GM23248 (cell line): ENCODE measurements around the gene GSTM5. TPM values are rescaled to one million over a fixed set of nuclear protein-coding genes. Genes with fewer than 3 reads are reported as not detected.
"Not testable (repeated sequence)": the region's sequence is repeated elsewhere in the genome, so short reads cannot be mapped to it uniquely, and the experiment has no call there.

Source experiments
- DNase-seq: peaks from one replicate; pipeline ENCODE4 v3.0.0-alpha.2; 2015
- H2AFZ ChIP-seq: fragments of 200-600 bp; sonication (generic); 2 replicates; pipeline ENCODE4 v1.6.1; 2016; ENCODE audit warnings: antibody characterized with exemption
- H3F3A ChIP-seq: fragments of 200-600 bp; sonication (generic); 2 replicates; pipeline ENCODE4 v1.6.1; 2016; ENCODE audit warnings: mild to moderate bottlenecking, antibody characterized with exemption, mixed run types; ENCODE audit not compliant: insufficient read depth
- H3K27ac ChIP-seq: fragments of 200-600 bp; sonication (generic); 2 replicates; pipeline ENCODE4 v1.5.1; 2016; ENCODE audit warnings: mild to moderate bottlenecking
- H3K27me3 ChIP-seq: fragments of 200-600 bp; sonication (generic); replicated peaks from 2 replicates; pipeline ENCODE4 v1.6.1; 2016; ENCODE audit warnings: mild to moderate bottlenecking; ENCODE audit not compliant: insufficient read depth
- H3K36me3 ChIP-seq: fragments of 200-600 bp; sonication (generic); 2 replicates; pipeline ENCODE4 v1.6.1; 2016; ENCODE audit warnings: low read depth, mild to moderate bottlenecking
- H3K4me1 ChIP-seq: fragments of 200-600 bp; sonication (generic); 2 replicates; pipeline ENCODE4 v1.6.1; 2016; ENCODE audit warnings: mild to moderate bottlenecking; ENCODE audit not compliant: insufficient read depth
- H3K4me2 ChIP-seq: fragments of 200-600 bp; sonication (generic); one replicate; pipeline ENCODE4 v1.6.1; 2016; ENCODE audit warnings: mild to moderate bottlenecking; ENCODE audit not compliant: unreplicated experiment
- H3K4me3 ChIP-seq: fragments of 200-600 bp; sonication (generic); 2 replicates; pipeline ENCODE4 v1.5.1; 2016; ENCODE audit warnings: mild to moderate bottlenecking
- H3K79me2 ChIP-seq: fragments of 200-600 bp; sonication (generic); 2 replicates; pipeline ENCODE4 v1.6.1; 2016; ENCODE audit warnings: mild to moderate bottlenecking; ENCODE audit not compliant: insufficient read depth
- H3K9ac ChIP-seq: fragments of 200-600 bp; sonication (generic); 2 replicates; pipeline ENCODE4 v1.6.1; 2016; ENCODE audit warnings: mild to moderate bottlenecking
- H3K9me2 ChIP-seq: fragments of 200-600 bp; sonication (generic); 2 replicates; pipeline ENCODE4 v1.6.1; 2016; ENCODE audit warnings: mixed run types, mild to moderate bottlenecking, moderate library complexity; ENCODE audit not compliant: insufficient read depth
- H3K9me3 ChIP-seq: fragments of 200-600 bp; sonication (generic); one replicate; pipeline ENCODE4 v1.6.1; 2017; ENCODE audit warnings: low read depth
- H4K20me1 ChIP-seq: fragments of 200-600 bp; sonication (generic); 2 replicates; pipeline ENCODE4 v1.6.0; 2016; ENCODE audit not compliant: insufficient read depth
- EZH2 ChIP-seq: fragments of 200-600 bp; sonication (generic); IDR thresholded peaks from 2 replicates; pipeline ENCODE4 v1.6.1; 2018; ENCODE audit warnings: antibody characterized with exemption, mild to moderate bottlenecking; ENCODE audit not compliant: insufficient read depth, poor library complexity, severe bottlenecking
- EZH2phosphoT487 ChIP-seq: fragments of 200-600 bp; sonication (generic); IDR thresholded peaks from 2 replicates; pipeline ENCODE4 v1.6.1; 2018; ENCODE audit warnings: antibody characterized with exemption, moderate library complexity, mild to moderate bottlenecking, low read depth; ENCODE audit not compliant: insufficient read depth
- WGBS, 2 experiments: methylation state at CpG; one replicate each; pipeline ENCODE4 v1.1.6; 2015 to 2017; ENCODE audit warnings: low lambda C conversion rate in 2 of 2, low coverage in 1 of 2; ENCODE audit errors: missing lambda C conversion rate in 2 of 2; 5-methylcytosine and 5-hydroxymethylcytosine counted together
- in situ Hi-C: fragments of 300-500 bp; cut with MboI; formaldehyde crosslinking; loops from 2 replicates; pipeline ENCODE4 v1.15.0; 2020
- polyA plus RNA-seq: library from polyadenylated mRNA; unstranded; fragments of >200 nt; fragmentation: Nextera tagmentation; extraction: Ambion mirVana; gene quantifications from 2 replicates; pipeline ENCODE4 v1.2.1, GENCODE V29; 2016
- total RNA-seq: library from RNA; depleted of rRNA; stranded (reverse); fragments of >200 nt; shearing (Covaris generic); gene quantifications from 2 replicates; pipeline ENCODE4 v1.2.3, GENCODE V29; 2014; rRNA removed

The GSTM5 gene
- 1.5 and 2.4 TPM in 2 replicates for total RNA-seq
- 2.5 and 3.8 TPM in 2 replicates for polyA plus RNA-seq

- Histone ChIP-seq H2AFZ (peak within 1 kb of the TSS; percentile 86), H3K4me3 (peak within 1 kb of the TSS; percentile 70), H3K4me2 (peak within 1 kb of the TSS; percentile 78), H3K9ac (peak within 1 kb of the TSS; percentile 60)
- H4K20me1 ChIP-seq, H3F3A ChIP-seq, H3K9me3 ChIP-seq, H3K36me3 ChIP-seq, H3K79me2 ChIP-seq, H3K27me3 ChIP-seq, H3K27ac ChIP-seq, in situ Hi-C loops, H3K4me1 ChIP-seq, H3K9me2 ChIP-seq: not testable (repeated sequence)
- 3 to 5% methylated on average over 29 to 32 of the region's 33 CpGs for WGBS, 2 experiments
- peak; percentile 29 for DNase-seq
Measured at GRCh38 chr1:109711593-109712320, at the start of gene GSTM5. Gene GSTM5 (plus strand): TSS chr1:109712251. CDS start chr1:109712313, 62 bp downstream.

GRCh38 chr1:109664671-109665070 is 47.4 kb upstream of the GSTM5 start:
- Histone ChIP-seq H3F3A (no peaks in the 10 kb centered on the region), H3K36me3 (no peaks in the 10 kb centered on the region), H3K4me1 (peaks cover 10% of the 10 kb centered on the region; the same call in 1 of the 2 replicates), H4K20me1 (no peaks in the 10 kb centered on the region), H3K9me3 (no peaks in the 10 kb centered on the region), H3K4me3 (no peak overlapping the region), H3K4me2 (no peak overlapping the region), H3K9ac (no peak overlapping the region), H3K27me3 (no peaks in the 10 kb centered on the region), H3K79me2 (no peaks in the 10 kb centered on the region), H3K27ac (no peak overlapping the region), H3K9me2 (no peaks in the 10 kb centered on the region), H2AFZ (no peak overlapping the region)
- in situ Hi-C loops: no loop called here
- TF ChIP-seq EZH2 (no peak), EZH2phosphoT487 (no peak)
- 87 to 91% methylated on average over 1 of the region's 1 CpG for WGBS, 2 experiments
- DNase-seq: no peak

GRCh38 chr1:109667452-109668122 is 44.5 kb upstream of the GSTM5 start, which contains the start of gene GSTM2:
Gene GSTM2 (plus strand): TSS chr1:109668057. CDS start chr1:109668116, 59 bp downstream.
- peaks cover 10% of the 10 kb centered on the region; the same call in 1 of the 2 replicates for H3K4me1 ChIP-seq
- no peaks in the 10 kb centered on the region for H3K9me2 ChIP-seq
- peak within 1 kb of the TSS; percentile 84 for H2AFZ ChIP-seq
- H3K79me2 ChIP-seq: no peaks in the 10 kb centered on the region
- no peaks in the 10 kb centered on the region for H3K9me3 ChIP-seq
- H3K4me2 ChIP-seq: peak within 1 kb of the TSS; percentile 92
- H3K36me3 ChIP-seq: no peaks in the 10 kb centered on the region
- H4K20me1 ChIP-seq: no peaks in the 10 kb centered on the region
- TF ChIP-seq EZH2phosphoT487: no peak
- TF ChIP-seq EZH2: no peak
- H3K27ac ChIP-seq: no peak within 1 kb of the TSS
- no peaks in the 10 kb centered on the region for H3K27me3 ChIP-seq
- WGBS, 2 experiments: 8 to 11% methylated on average over 16 to 22 of the region's 22 CpGs
- DNase-seq: peak; percentile 93
- peak within 1 kb of the TSS; percentile 70 for H3K4me3 ChIP-seq
- in situ Hi-C loops: no loop called here
- H3K9ac ChIP-seq: peak within 1 kb of the TSS; percentile 67
- H3F3A ChIP-seq: no peaks in the 10 kb centered on the region

- peaks cover 10% of the 10 kb centered on the region; the same call in 1 of the 2 replicates for H3K4me1 ChIP-seq
- H3F3A ChIP-seq: no peaks in the 10 kb centered on the region
- H3K9ac ChIP-seq: peak overlapping the region; percentile 67
- H3K27ac ChIP-seq: no peak overlapping the region
- DNase-seq: peak; percentile 36
- peak overlapping the region; percentile 92 for H3K4me2 ChIP-seq
- no peaks in the 10 kb centered on the region for H3K36me3 ChIP-seq
- no peaks in the 10 kb centered on the region for H3K27me3 ChIP-seq
- no peaks in the 10 kb centered on the region for H3K79me2 ChIP-seq
- H2AFZ ChIP-seq: peak overlapping the region; percentile 84
- no peaks in the 10 kb centered on the region for H4K20me1 ChIP-seq
- in situ Hi-C loops: no loop called here
- no peaks in the 10 kb centered on the region for H3K9me2 ChIP-seq
- no peaks in the 10 kb centered on the region for H3K9me3 ChIP-seq
- WGBS, 2 experiments: 6 to 8% methylated on average over 13 to 18 of the region's 26 CpGs
- TF ChIP-seq EZH2 (no peak), EZH2phosphoT487 (no peak)
- peak overlapping the region; percentile 70 for H3K4me3 ChIP-seq
Measured at GRCh38 chr1:109668123-109668775, 43.8 kb upstream of the GSTM5 start.
